Panc1 (cell line): ENCODE results near the gene ANK3. TPM values are rescaled to one million over a fixed set of nuclear protein-coding genes. Genes with fewer than 3 reads are reported as not detected.

Experiments used
- ATAC-seq: fragments of 200-7000 bp; cut with Tn5 transposase; 2 replicates; pipeline ENCODE4 v1.9.1; 2020; ENCODE audit warnings: mild to moderate bottlenecking, moderate library complexity
- BruUV-seq: library from RNA; stranded (reverse); fragments of 400-500 nt; replicated peaks from 2 replicates; lab custom pipeline; 2021; lab: Mats Ljungman, UMichigan
- CTCF ChIA-PET: fragments of 300-600 bp; sonication (Branson Sonifier 250); formaldehyde crosslinking; loops from one replicate; lab custom pipeline; 2022; ENCODE audit warnings: antibody characterized with exemption; lab: Charles Lee
- POLR2A ChIA-PET: fragments of 300-600 bp; sonication (Branson Sonifier 250); formaldehyde crosslinking; loops from one replicate; lab custom pipeline; 2022; ENCODE audit warnings: antibody characterized with exemption; lab: Charles Lee
- DNase-seq: peaks from one replicate; pipeline ENCODE4 v3.0.0-alpha.2; 2010; ENCODE audit warnings: low read depth, low spot score
- H3K27ac ChIP-seq: 2 replicates; pipeline ENCODE4 v1.5.1; 2011; ENCODE audit warnings: mild to moderate bottlenecking, low read length, inconsistent platforms
- H3K27me3 ChIP-seq: fragments of 200-500 bp; sonication (Bioruptor generic); 2 replicates; pipeline ENCODE4 v1.6.0; 2014; ENCODE audit warnings: low read length, inconsistent platforms; ENCODE audit not compliant: control insufficient read depth, insufficient read depth
- H3K36me3 ChIP-seq: fragments of 200-500 bp; sonication (Bioruptor generic); 2 replicates; pipeline ENCODE4 v1.5.1; 2014; ENCODE audit warnings: inconsistent platforms, mild to moderate bottlenecking, low read length, moderate library complexity; ENCODE audit not compliant: control insufficient read depth, insufficient read depth
- H3K4me1 ChIP-seq: 2 replicates; pipeline ENCODE4 v1.5.1; 2011; ENCODE audit warnings: inconsistent platforms, mild to moderate bottlenecking, low read length, moderate library complexity; ENCODE audit not compliant: control insufficient read depth, insufficient read depth
- H3K4me3 ChIP-seq, 2 experiments: 2 replicates each; pipeline ENCODE4 v1.5.1; 2011 to 2012; ENCODE audit warnings: low read depth in 2 of 2, low read length in 2 of 2, mild to moderate bottlenecking in 2 of 2, inconsistent platforms in 1 of 2, moderate library complexity in 1 of 2
- H3K9me3 ChIP-seq: fragments of 200-500 bp; sonication (Bioruptor generic); 2 replicates; pipeline ENCODE4 v1.5.1; 2014; ENCODE audit warnings: low read depth, mild to moderate bottlenecking, inconsistent platforms, low read length, moderate library complexity; ENCODE audit not compliant: control insufficient read depth, insufficient read depth
- POLR2AphosphoS5 ChIP-seq: IDR thresholded peaks from 2 replicates; pipeline ENCODE4 v1.6.1; 2012; ENCODE audit warnings: mild to moderate bottlenecking, low read depth, low read length, moderate library complexity
- REST ChIP-seq, 2 experiments: IDR thresholded peaks; 2 replicates each; pipeline ENCODE4 v1.6.1; 2011 to 2012; ENCODE audit warnings: low read depth in 2 of 2, control low read depth in 1 of 2, low read length in 1 of 2, mild to moderate bottlenecking in 1 of 2, moderate library complexity in 1 of 2; ENCODE audit not compliant: insufficient read depth in 1 of 2
- SIN3A ChIP-seq: IDR thresholded peaks from 2 replicates; pipeline ENCODE4 v1.6.1; 2012; ENCODE audit warnings: low read depth, mild to moderate bottlenecking, low read length, moderate library complexity, borderline replicate concordance; ENCODE audit not compliant: insufficient read depth
- TCF7L2 ChIP-seq: IDR thresholded peaks from 2 replicates; pipeline ENCODE4 v1.6.1; 2011; ENCODE audit warnings: mild to moderate bottlenecking, low read depth, low read length, inconsistent platforms
- in situ Hi-C: cut with HindIII; loops from 2 replicates; pipeline ENCODE4 v1.10.0; 2016; ENCODE audit warnings: low sequenced_read_pairs, low pct_unique_long_range_greater_than_20kb
- intact Hi-C: fragments of 100-400 bp; cut with micrococcal nuclease; formaldehyde crosslinking; loops from one replicate; pipeline ENCODE4 v1.10.0; 2022; ENCODE audit not compliant: unreplicated experiment
- total RNA-seq: library from RNA; stranded (reverse); gene quantifications from one replicate; pipeline ENCODE4 v1.2.1, GENCODE V29; 2021; ENCODE audit not compliant: unreplicated experiment
- TF ChIP-seq, protein P1 (sequence below): fragments of 450-650 bp; IDR thresholded peaks from 2 replicates; pipeline ENCODE4 v1.5.1; 2017; ENCODE audit warnings: mild to moderate bottlenecking

Gene ANK3
- total RNA-seq, 1 experiment from 2014 or later = 2.5 TPM

GRCh38 chr10:60194421-60194820 is 195.3 kb downstream of the ANK3 start:
- Histone ChIP-seq H3K27me3 (no peaks in the 10 kb centered on the region), H3K27ac (no peak overlapping the region), H3K4me1 (no peaks in the 10 kb centered on the region), H3K36me3 (no peaks in the 10 kb centered on the region), H3K9me3 (no peaks in the 10 kb centered on the region), H3K4me3 (no peak overlapping the region)
- ChIA-PET CTCF (no interaction called here), POLR2A (no interaction called here)
- DNase-seq (no peak), ATAC-seq (no peak)
- intact Hi-C loops (no loop called here), in situ Hi-C loops (no loop called here)
- no TSS peak for BruUV-seq
- no peak for TF ChIP-seq TCF7L2
- TF ChIP-seq, protein P1, sequence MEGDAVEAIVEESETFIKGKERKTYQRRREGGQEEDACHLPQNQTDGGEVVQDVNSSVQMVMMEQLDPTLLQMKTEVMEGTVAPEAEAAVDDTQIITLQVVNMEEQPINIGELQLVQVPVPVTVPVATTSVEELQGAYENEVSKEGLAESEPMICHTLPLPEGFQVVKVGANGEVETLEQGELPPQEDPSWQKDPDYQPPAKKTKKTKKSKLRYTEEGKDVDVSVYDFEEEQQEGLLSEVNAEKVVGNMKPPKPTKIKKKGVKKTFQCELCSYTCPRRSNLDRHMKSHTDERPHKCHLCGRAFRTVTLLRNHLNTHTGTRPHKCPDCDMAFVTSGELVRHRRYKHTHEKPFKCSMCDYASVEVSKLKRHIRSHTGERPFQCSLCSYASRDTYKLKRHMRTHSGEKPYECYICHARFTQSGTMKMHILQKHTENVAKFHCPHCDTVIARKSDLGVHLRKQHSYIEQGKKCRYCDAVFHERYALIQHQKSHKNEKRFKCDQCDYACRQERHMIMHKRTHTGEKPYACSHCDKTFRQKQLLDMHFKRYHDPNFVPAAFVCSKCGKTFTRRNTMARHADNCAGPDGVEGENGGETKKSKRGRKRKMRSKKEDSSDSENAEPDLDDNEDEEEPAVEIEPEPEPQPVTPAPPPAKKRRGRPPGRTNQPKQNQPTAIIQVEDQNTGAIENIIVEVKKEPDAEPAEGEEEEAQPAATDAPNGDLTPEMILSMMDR = no peak
- TF ChIP-seq SIN3A = no peak
- TF ChIP-seq REST (IDR thresholded peaks at IDR 0.05; ENCODE audit: insufficient read depth in 1 of 2, low read depth in 2 of 2, low read length in 1 of 2) = no peak
- no peak for TF ChIP-seq POLR2AphosphoS5

- H3K36me3 ChIP-seq = no peaks in the 10 kb centered on the region
- H3K4me1 ChIP-seq = no peaks in the 10 kb centered on the region
- H3K4me3 ChIP-seq = no peak overlapping the region
- intact Hi-C loops (no loop called here), in situ Hi-C loops (no loop called here)
- ChIA-PET CTCF (no interaction called here), POLR2A (no interaction called here)
- TF ChIP-seq REST (IDR thresholded peaks at IDR 0.05; ENCODE audit: insufficient read depth in 1 of 2, low read depth in 2 of 2, low read length in 1 of 2) (no peak), POLR2AphosphoS5 (no peak), TCF7L2 (no peak), SIN3A (no peak)
- TF ChIP-seq, protein P1 = no peak
- H3K27me3 ChIP-seq = no peaks in the 10 kb centered on the region
- DNase-seq (no peak), ATAC-seq (no peak)
- no TSS peak for BruUV-seq
- no peak overlapping the region for H3K27ac ChIP-seq
- H3K9me3 ChIP-seq = no peaks in the 10 kb centered on the region
These were observed 196.7 kb downstream of the ANK3 start for GRCh38 chr10:60192946-60193345.
